Subcutaneous adipose tissue (tissue), 4 donors: Measurements from ENCODE around the gene COL6A1. TPM values are rescaled to one million over a fixed set of nuclear protein-coding genes. Genes with fewer than 3 reads are reported as not detected.

Source experiments
- total RNA-seq, 4 donors: library from RNA; depleted of rRNA; stranded (reverse); fragments of >200 nt; gene quantifications; one replicate each; pipeline ENCODE4 v1.1.0, GENCODE V29; 2016
- TF ChIP-seq, protein P1 (sequence below): fragments of 450-650 bp; IDR thresholded peaks from one replicate; pipeline ENCODE4 v1.5.1; 2016; ENCODE audit warnings: low read depth, mild to moderate bottlenecking, control low read depth, antibody characterized with exemption, moderate library complexity

The COL6A1 gene, protein sequence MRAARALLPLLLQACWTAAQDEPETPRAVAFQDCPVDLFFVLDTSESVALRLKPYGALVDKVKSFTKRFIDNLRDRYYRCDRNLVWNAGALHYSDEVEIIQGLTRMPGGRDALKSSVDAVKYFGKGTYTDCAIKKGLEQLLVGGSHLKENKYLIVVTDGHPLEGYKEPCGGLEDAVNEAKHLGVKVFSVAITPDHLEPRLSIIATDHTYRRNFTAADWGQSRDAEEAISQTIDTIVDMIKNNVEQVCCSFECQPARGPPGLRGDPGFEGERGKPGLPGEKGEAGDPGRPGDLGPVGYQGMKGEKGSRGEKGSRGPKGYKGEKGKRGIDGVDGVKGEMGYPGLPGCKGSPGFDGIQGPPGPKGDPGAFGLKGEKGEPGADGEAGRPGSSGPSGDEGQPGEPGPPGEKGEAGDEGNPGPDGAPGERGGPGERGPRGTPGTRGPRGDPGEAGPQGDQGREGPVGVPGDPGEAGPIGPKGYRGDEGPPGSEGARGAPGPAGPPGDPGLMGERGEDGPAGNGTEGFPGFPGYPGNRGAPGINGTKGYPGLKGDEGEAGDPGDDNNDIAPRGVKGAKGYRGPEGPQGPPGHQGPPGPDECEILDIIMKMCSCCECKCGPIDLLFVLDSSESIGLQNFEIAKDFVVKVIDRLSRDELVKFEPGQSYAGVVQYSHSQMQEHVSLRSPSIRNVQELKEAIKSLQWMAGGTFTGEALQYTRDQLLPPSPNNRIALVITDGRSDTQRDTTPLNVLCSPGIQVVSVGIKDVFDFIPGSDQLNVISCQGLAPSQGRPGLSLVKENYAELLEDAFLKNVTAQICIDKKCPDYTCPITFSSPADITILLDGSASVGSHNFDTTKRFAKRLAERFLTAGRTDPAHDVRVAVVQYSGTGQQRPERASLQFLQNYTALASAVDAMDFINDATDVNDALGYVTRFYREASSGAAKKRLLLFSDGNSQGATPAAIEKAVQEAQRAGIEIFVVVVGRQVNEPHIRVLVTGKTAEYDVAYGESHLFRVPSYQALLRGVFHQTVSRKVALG
- 100 to 1,000 TPM; 199 to 567 (median 554) TPM for total RNA-seq

DNA sequence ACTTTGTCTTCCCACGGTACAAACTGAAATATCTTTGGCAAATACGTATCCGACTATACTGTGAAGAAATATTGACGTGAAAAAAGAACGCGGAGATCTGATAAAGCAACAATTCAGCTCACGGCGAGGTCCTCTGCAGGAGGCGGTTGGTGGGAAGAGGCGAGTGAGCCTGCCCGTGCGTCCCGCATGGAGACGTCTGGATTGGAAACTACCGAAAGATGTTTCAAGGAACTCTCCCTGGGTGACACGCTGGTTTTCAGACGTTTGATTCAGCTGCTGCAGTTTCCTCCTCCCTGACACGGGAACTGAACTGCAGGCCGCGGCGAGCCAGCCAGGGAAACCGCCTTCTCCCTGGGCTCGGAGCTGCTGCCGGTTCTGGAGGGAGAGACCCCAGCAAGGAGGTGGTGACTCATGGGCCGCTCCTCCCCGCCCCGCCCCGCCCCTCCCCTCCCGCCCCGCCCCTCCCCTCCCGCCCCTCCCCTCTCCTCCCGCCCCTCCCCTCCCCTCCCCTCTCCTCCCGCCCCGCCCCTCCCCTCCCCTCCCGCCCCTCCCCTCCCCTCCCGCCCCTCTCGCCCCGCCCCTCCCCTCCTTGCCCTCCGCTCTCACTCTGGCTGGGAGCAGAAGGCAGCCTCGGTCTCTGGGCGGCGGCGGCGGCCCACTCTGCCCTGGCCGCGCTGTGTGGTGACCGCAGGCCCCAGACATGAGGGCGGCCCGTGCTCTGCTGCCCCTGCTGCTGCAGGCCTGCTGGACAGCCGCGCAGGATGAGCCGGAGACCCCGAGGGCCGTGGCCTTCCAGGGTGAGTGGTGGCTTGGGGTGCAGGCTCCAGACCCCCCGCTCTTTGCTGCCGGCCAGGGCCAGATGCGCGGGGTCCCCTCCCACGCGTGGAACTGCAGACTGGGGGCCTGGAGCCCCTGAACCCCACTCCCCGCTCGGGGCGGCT, at the start of gene COL6A1:
TSS of gene COL6A1 (plus strand) at position 620 of the 941 bp plus-strand sequence. CDS start at position 701, 81 bp downstream.
- TF ChIP-seq, protein P1, sequence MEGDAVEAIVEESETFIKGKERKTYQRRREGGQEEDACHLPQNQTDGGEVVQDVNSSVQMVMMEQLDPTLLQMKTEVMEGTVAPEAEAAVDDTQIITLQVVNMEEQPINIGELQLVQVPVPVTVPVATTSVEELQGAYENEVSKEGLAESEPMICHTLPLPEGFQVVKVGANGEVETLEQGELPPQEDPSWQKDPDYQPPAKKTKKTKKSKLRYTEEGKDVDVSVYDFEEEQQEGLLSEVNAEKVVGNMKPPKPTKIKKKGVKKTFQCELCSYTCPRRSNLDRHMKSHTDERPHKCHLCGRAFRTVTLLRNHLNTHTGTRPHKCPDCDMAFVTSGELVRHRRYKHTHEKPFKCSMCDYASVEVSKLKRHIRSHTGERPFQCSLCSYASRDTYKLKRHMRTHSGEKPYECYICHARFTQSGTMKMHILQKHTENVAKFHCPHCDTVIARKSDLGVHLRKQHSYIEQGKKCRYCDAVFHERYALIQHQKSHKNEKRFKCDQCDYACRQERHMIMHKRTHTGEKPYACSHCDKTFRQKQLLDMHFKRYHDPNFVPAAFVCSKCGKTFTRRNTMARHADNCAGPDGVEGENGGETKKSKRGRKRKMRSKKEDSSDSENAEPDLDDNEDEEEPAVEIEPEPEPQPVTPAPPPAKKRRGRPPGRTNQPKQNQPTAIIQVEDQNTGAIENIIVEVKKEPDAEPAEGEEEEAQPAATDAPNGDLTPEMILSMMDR = no peak

DNA sequence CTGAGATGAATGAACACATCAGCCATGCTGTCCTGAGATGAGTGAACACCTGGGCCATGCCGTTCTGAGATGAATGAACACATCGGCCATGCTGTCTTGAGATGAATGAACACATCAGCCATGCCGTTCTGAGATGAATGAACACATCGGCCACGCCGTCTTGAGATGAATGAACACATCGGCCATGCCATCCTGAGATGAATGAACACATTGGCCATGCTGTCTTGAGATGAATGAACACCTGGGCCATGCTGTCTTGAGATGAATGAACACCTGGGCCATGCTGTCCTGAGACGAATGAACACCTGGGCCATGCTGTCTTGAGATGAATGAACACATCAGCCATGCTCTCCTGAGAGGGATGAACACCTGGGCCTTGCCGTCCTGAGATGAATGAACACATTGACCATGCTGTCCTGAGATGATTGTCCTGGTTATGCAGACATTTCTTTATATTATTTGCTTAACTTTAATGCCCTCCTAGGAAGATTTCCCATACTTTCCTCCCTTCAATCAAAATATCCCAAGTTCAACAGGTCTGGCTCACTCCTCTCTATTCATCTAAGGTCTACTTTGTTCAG, 48.6 kb upstream of the COL6A1 start:
- TF ChIP-seq, protein P1 = no peak

DNA sequence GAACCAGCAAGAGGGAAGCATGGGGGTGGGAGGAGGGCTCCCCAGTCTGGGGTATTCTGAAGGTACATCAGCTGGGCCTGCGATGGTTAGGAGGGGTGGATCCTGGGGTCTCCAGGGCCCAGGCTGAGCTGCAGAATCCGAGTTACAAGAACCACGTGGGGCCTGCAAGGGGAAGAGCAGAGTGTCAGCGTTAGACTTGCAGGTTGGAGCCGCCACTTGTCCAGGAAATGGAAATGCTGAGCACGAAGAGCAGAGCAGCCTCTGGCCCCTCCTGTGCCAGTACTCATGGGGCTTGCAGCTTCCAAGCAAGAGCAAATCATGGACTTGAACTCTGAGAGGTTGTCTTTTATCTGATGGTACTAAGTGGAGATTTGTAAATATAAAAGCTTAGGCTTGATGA, 47.5 kb upstream of the COL6A1 start:
- TF ChIP-seq, protein P1 = no peak

DNA sequence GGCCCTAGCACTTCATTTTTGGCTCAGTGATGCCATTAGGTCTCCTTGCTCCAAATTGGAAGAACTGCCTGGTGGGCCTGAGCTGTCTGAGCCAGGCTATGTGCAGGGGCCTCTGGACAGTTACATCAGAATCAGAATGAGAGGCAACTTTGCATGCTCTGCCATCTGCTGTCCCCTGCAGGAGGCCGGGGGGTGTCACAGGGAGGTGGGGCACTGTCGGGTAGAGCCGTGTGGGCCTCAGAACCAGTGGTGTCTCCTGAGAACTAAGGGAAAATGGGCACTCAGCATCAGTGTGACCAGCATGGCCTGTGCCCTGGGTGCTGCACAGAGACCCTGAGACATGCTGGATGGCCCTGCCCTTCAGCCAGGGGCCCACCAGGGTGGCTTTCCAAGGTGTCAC, 47.0 kb upstream of the COL6A1 start:
- TF ChIP-seq, protein P1 = no peak

DNA sequence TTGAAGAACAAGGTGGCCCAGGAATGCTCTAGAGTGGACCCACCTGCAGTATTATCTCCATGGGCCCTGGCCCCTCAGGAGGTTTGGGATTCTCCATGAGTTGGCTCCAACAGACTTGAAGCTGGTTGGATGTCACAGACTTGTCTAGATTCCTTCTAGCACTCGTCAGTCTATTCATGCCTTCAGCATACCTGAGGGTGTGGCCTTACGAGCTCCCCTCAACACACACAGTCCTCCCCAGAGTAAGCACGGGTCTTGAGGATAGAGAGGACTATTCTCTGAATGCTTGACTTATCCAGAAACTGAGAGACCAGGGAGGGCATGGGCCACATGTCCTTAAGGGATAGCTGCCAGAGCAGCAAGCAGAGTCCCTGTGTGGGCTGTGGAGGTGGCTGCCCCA, 45.9 kb upstream of the COL6A1 start:
- TF ChIP-seq, protein P1 = no peak

DNA sequence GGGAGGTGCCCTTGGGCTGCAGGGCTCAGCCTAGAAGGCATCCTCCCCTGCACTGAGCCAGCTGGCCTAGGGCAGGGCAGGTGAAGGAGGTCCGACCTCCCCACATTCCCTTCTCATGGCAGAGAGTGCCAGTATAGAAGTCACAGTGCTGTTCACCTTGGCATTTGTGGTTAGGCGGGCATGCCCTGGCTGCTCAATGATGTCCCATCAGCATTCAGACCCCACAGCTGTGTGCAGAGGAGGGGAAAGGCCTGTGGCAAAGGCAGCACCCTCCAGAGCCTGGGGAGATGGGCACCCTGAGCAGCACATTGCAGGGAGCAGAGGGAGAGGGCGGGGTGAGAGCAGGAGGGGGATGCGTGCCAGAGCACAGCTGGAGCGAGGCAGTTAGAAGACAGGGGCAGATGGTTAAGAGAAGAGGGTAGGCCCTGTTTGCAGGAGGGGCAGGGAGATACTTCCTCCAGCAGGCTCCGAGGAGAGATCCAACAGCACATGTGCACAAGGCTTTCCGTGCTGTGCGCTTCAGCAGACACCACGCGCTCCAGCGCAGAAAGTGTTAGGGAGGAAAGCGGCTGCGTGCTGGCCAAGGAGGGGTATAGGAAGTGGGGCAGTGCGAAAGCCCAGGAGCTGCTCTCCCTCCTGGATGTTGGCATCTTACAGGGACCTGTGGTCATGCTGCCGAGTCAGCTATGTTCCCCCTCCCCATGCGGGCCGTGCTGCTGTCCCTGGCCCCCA, 43.7 kb upstream of the COL6A1 start:
- TF ChIP-seq, protein P1 = no peak
